ENCODE results near the gene RIC1.
"Not testable (repeated sequence)": the region's sequence is repeated elsewhere in the genome, so short reads cannot be mapped to it uniquely, and the experiment has no call there.

RIC1 gene

DNA sequence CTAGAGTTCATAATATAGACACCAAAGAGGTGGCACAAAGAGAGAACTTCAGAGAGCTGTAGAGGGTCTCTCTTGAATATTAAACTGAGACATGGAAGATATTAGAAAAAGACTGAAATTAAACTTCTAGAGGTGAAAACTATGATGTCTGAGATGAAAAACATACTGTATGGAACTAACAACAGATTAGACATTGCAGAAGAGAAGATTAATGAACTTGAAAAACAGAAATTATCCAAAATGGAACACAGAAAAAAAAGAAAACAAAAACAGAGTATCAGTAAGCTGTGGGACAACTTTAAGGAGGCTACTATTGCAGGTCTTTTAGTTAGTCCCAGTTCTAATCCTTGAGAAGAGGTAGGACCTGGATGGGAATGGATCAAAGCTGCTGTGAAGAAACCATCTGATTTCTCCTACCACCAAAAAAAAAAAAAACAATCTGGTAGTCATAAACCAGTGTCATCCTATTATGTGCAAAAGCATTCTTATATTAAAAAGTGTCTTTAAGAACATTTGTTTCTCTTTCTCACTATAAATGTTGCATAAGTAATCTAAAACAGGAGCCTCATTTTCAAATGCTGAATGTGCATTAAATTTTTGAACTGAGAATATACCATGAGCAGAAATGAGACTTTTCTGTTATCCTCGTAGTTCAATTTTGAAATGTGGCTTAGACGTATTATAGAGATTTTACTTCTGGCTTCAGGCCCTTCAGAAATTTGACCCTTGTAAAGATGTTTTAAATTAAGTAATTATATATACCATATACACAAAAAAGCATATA, 107.8 kb downstream of the RIC1 start:
- DNase-seq, result no peak

DNA sequence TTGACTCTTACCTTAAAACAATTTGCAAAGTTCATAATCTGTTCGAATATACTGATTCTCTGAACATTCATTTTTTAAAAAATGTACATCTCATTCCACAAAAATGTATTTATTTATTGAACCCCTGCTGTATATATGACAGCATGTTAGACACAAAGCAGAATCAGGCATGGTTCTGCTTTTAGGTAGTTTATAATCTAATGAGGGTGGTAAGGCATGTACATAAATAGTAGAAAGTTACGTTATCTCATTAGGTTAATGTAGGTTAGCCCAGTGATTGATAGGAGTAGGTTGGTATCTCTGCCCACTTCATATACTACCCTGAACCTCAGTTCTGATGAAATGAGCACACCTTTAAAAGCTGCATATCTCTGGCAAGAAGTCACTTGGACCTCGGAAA, 114.2 kb downstream of the RIC1 start:
- no peak for DNase-seq

DNA sequence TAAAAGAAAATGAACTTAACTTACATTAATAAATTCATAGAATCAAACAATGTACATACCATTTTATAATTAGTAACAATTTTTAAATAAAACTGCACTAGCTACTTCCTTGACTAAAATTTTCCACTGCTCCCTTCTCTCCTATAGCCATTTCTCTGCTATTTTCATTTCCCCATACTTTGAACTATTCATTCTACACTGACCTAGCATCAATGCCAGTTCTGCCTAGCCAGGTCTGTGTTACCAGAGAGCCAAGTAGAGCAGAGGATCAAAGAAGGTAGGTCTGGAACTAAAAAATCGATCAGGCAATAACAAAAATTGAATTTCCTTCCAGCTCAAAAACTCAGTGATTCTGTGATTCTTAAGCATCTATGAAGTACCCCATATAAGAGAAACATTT, 119.5 kb downstream of the RIC1 start:
- DNase-seq, result no peak

GRCh38 chr9:5749306-5749705, 120.4 kb downstream of the RIC1 start:
- DNase-seq, result no peak

DNA sequence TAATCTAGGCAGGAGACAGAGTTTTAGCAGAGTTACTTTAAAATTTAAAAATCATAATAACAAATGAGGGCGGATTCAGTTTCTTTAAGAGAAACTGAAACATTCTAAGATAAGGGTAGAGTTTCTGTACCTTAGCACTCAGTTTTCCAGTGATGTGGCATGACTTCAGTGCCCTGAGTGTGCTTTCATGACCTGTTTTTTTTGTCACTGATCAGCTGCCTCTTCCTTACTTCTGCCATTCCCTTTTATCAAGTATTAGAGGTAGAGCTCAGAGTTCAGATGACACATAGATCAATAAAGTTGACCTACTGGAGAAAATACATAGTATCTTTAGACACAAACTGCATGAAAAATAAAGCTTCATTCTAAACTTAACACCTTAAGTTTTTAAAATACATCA, 121.7 kb downstream of the RIC1 start:
- no peak for DNase-seq

- no peak for DNase-seq
Observed at GRCh38 chr9:5756633-5757032, 127.7 kb downstream of the RIC1 start.

DNA sequence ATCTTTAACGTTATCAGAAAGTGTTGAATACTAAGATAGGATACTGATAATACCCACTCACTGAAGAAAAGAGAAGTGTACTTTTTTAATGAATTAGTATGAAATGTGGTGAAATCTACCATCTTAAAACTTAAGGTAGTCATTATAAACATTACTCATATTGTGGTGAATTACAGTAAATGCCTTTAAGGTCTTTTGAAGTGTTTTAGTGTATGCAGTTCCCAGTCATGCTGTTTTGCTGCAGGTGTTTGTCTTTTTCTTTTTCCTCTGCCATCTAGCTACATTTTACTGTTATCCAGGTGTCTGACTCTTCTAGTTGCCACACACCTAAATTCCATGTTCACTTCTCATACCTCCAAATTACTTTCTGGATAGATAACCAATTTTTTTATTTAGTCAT, 131.4 kb downstream of the RIC1 start:
- no peak for DNase-seq

DNA sequence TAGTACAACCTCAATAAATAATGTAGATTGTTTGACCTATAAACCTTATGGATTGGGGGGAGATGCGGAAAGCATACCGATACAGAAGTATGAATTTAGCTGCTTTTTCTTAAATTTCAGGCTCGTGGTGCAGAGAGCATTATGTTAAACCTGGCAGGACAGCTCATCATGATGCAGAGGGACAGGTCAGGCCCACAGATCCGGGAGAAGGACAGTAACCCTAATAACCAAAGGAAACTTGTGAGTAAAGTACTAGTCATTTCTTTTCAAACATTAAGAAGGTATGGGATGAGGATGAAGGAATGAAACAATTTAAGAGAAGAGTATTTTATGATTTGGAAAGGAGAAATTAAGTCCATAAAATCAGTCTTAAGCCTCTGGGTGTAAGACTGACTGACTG, 133.5 kb downstream of the RIC1 start:
- DNase-seq, result no peak

DNA sequence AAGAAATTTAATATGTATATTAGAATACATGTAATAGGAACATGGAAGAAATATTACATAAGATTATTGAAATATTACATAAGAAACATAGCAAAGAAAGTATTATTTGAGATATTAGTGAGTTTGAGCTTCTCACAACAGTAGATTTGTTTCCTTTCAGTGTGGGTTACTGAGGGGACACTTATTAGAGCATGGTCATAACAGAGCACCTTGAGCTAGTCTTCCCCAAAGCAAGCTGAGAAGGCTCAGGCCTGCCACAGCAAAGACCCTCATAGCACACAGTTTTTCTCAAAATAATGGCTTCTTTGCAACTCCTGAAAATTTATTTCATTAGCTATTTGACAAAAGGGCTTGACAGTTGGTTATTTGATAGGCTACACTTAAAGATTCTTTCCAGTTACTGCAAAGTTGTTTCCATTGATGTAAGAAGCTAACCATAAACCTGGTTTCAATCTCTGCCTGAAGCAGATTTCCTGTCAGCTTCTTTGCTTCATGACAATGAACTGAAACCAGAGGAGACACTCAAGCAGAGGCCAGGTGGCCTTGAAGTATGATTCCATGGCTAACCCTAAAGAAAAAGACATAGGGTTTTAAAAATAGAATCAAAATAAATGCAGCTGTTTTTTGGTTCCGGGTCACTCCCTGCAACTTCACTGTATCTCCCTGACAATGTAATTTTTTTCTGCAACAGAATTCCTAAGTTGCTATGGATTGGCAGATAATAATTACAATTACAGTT, 135.4 kb downstream of the RIC1 start:
- no peak for DNase-seq

DNA sequence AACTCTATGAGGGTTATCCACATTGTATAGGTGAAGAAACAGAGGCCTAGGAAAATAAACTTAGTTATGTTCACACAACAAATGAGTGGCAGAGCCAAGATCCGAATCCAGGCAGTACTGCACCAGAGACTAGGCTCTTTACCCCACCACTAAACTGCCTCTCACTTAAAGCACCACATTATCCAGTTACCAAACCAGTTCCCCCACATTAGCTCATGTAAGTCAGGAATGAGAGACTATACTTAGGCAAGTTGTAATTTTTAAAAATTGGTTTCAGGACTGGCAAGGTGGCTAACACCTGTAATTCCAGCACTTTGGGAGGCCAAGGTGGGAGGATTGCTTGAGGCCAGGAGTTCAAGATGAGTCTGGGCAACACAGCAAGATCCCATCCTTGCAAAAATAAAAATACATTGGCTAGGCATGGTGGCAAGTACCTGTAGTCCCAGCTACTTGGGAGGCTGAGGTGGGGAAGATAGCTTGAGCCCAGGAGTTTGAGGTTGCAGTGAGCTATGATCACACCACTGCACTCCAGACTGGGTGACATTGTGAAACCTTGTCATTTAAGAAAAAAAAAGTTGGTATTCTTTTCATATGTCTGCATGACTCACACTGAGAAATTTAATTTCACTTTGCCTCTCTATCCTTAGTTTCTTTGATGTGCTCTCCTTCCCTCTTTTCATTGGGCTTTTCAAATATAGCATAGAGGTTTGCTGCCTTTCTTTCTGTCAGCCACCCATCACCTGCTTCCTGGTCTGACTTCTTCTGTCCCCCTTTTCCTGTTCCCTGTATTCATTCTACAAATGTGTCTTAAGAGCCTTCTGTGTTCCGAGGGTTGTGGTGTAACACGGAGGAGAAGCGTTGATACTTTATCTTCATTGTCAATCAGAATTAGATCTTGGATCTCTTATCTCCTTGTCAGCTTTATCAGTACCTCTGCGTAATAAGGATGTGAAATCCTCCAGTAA, 139.3 kb downstream of the RIC1 start:
- no peak for DNase-seq

GRCh38 chr9:5773324-5773999, 144.6 kb downstream of the RIC1 start:
- DNase-seq, result no peak

DNA sequence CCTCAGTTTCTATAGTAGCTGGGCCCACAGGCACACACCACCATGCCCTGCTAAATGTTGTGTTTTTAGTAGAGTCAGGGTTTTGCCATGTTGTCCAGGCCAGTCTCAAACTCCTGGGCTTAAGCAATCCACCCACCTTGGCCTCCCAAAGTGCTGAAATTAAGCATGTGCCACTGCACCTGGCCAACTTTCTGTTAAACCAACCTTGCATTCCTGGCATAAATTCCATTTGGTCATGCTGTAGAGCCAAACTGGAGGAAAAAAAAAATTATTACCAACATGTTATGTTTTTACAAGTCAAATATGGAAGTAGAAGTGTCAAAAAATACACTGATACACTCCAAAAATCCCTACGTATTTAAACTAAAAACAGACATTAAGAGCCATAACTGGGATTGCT, 149.9 kb downstream of the RIC1 start:
- DNase-seq, result no peak

GRCh38 chr9:5779705-5780218, 150.9 kb downstream of the RIC1 start:
- DNase-seq, result not testable (repeated sequence)

- not testable (repeated sequence) for DNase-seq
Observed at GRCh38 chr9:5783420-5783819, 154.5 kb downstream of the RIC1 start.

GRCh38 chr9:5783982-5784381, 155.1 kb downstream of the RIC1 start:
- DNase-seq, result no peak

DNA sequence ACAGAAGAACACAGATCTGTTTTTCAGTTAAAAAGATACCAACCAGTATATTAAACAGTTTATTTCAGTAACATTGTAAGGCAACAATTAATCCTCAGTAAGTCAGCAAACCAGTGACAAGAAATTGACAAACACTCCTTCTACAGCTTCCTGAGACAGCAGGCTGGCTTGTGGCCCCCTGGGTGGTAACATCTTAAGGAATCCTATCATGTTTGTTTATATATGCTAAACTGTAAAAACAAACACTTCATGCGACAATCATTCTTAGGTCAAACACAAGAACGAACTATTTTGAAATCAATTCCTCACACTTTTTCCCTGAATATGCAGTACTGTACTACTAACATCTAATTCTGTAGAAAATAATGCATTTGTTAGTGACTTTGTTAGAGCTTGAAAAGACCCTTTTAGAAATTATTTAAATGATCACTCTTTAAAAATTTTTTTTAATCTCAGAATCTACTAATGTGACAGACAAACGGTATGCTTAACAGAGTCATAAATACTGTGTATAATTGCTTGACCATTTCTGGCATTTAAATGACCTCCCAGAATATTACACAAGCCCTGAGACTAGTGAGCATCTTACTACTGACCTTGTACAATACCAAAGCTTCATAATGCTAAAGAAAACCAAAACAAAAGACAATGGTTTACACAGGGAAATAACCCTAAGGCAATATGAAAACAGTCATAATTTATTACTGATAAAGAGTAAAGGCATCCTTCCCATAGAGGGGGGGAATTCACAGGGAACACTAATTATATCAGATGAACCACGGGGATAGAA, 155.8 kb downstream of the RIC1 start:
- DNase-seq, result no peak

- DNase-seq, result no peak
Observed at GRCh38 chr9:5786370-5787127, 157.6 kb downstream of the RIC1 start.

DNA sequence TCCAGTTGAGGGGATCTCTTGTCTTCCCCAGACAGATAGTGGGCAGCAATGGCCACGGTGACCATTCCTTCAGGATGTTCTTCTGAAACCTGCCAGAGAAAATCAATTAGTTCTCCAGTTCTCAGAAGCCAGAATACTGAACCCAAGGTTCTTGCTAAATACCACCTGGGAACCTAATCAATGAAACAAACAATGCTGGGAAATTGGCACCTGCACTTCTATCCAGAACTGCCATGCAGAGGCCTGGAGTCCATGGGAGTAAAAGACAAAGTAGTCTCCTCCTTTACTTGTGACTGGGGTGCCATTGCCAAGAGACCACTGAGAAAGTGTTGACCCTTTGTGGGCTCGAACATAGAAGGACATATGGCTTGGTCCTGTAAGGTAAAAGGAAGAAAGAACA, 158.3 kb downstream of the RIC1 start:
- DNase-seq, result no peak

GRCh38 chr9:5787759-5788302, 158.9 kb downstream of the RIC1 start:
- no peak for DNase-seq

GRCh38 chr9:5789489-5789888, 160.6 kb downstream of the RIC1 start:
- DNase-seq, result no peak

GRCh38 chr9:5790923-5791322, 162.0 kb downstream of the RIC1 start:
- no peak for DNase-seq

Measured in NCI-H748 treated with DMSO at 0.1 percent for 48 hours (cell line).